Stomach (tissue), 19 donors: ENCODE data around the gene MAP3K6. TPM values are rescaled to one million over a fixed set of nuclear protein-coding genes. Genes with fewer than 3 reads are reported as not detected.

Experiments used
- DNase-seq, 2 donors: peaks; one replicate each; pipeline versions ENCODE4 v3.0.0 to v3.0.0-alpha.2; 2013 to 2019
- H3K27ac ChIP-seq, 5 donors: fragments of 200-600 bp in 4 of 5; sonication (generic) in 4 of 5; one replicate each; pipeline ENCODE4 v1.5.1; 2013 to 2019; ENCODE audit warnings: mild to moderate bottlenecking in 1 of 5, moderate library complexity in 1 of 5
- H3K27me3 ChIP-seq, 3 donors: fragments of 200-600 bp; sonication (generic); one replicate each; pipeline ENCODE4 v1.5.1; 2017 to 2019; ENCODE audit warnings: mixed run types in 1 of 3
- H3K36me3 ChIP-seq, 4 donors: fragments of 200-600 bp; sonication (generic); 1 replicate in 3 of 4; 2 replicates in 1 of 4; pipeline ENCODE4 v1.5.1; 2016 to 2019
- H3K4me1 ChIP-seq, 4 donors: fragments of 200-600 bp; sonication (generic); one replicate each; pipeline ENCODE4 v1.5.1; 2016 to 2019
- H3K4me3 ChIP-seq, 4 donors: fragments of 200-600 bp; sonication (generic) in 3 of 4; one replicate each; pipeline ENCODE4 v1.5.1; 2016 to 2019; ENCODE audit warnings: mild to moderate bottlenecking in 1 of 4
- H3K9me3 ChIP-seq, 4 donors: fragments of 200-600 bp; sonication (generic); one replicate each; pipeline ENCODE4 v1.5.1; 2016 to 2019
- CTCF ChIP-seq, 7 experiments: fragments of 450-650 bp in 4 of 7; fragments of 200-600 bp in 3 of 7; sonication (generic) in 3 of 7; IDR thresholded peaks; one replicate each; pipeline ENCODE4 v1.5.1; 2016 to 2019; ENCODE audit warnings: antibody characterized with exemption in 7 of 7, control low read depth in 2 of 7, mild to moderate bottlenecking in 1 of 7
- EP300 ChIP-seq: sonication (generic); formaldehyde crosslinking; IDR thresholded peaks from one replicate; pipeline ENCODE4 v1.6.1; 2017; ENCODE audit warnings: antibody characterized with exemption
- POLR2A ChIP-seq, 4 donors: fragments of 450-650 bp; IDR thresholded peaks; one replicate each; pipeline ENCODE4 v1.6.1; 2016; ENCODE audit warnings: antibody characterized with exemption in 4 of 4, control low read depth in 2 of 4, mild to moderate bottlenecking in 1 of 4, moderate library complexity in 1 of 4
- POLR2AphosphoS5 ChIP-seq, 3 donors: sonication (generic); formaldehyde crosslinking; IDR thresholded peaks; one replicate each; pipeline ENCODE4 v1.6.1; 2016; ENCODE audit warnings: antibody characterized with exemption in 3 of 3
- WGBS, 5 donors: extraction: QIAGEN DNeasy Blood & Tissue Kit in 3 of 5; methylation state at CpG; one replicate each; pipeline versions ENCODE4 v1.1.5 to v1.1.7; 2013 to 2018; 5-methylcytosine and 5-hydroxymethylcytosine counted together
- intact Hi-C: fragments of 100-400 bp; cut with DNase I; formaldehyde crosslinking; loops from one replicate; pipeline ENCODE4 v1.15.1; 2023; ENCODE audit warnings: low total_unique reads
- long read RNA-seq, 10 donors: transcript quantifications; one replicate each; lab custom pipeline, GENCODE V29; 2026
- polyA plus RNA-seq, 3 donors: library from polyadenylated mRNA; stranded (reverse); fragments of 200-250 nt; gene quantifications; one replicate each; pipeline ENCODE4 v1.2.3, GENCODE V29; 2013
- total RNA-seq, 5 donors: library from RNA; depleted of rRNA; stranded (reverse); fragments of >200 nt; gene quantifications; one replicate each; pipeline versions ENCODE4 v1.1.0 to v1.2.3, GENCODE V29; 2014 to 2016
- donor health status: healthy with polysubstance abuse.
- donor health status: Bipolar disorder and iron deficiency.
- donor health status: healthy.

The MAP3K6 gene
- total RNA-seq (10 to 100 TPM; 11.6 to 38.5 (median 25.8) TPM), polyA plus RNA-seq (100 to 1,000 TPM in 1 of 3 donors, 10 to 100 TPM in 2; 43.4 to 110 (median 48.0) TPM)
- long read RNA-seq, donor 1, partial matches to known transcripts: 0 of 1 reads
- long read RNA-seq, donor 1, other reads (novel, unspliced or antisense): 0 of 1 reads
- long read RNA-seq, donor 2, full-length matches to known transcripts: 1 of 1 reads
- long read RNA-seq, donor 2, partial matches to known transcripts: 0 of 1 reads
- long read RNA-seq, donor 2, other reads (novel, unspliced or antisense): 0 of 1 reads
- long read RNA-seq, donor 3, partial matches to known transcripts: 0 of 2 reads
- long read RNA-seq, donor 3, other reads (novel, unspliced or antisense): 0 of 2 reads
- long read RNA-seq, donor 4: 0 reads
- long read RNA-seq, donor 5: 0 reads
- long read RNA-seq, donor 6: 0 reads
- long read RNA-seq, donor 7, partial matches to known transcripts: 0 of 1 reads
- long read RNA-seq, donor 7, other reads (novel, unspliced or antisense): 0 of 1 reads
- long read RNA-seq, donor 8, partial matches to known transcripts: 0 of 1 reads
- long read RNA-seq, donor 8, other reads (novel, unspliced or antisense): 0 of 1 reads
- long read RNA-seq, donor 9, partial matches to known transcripts: 0 of 1 reads
- long read RNA-seq, donor 9, other reads (novel, unspliced or antisense): 0 of 1 reads
- long read RNA-seq, donor 10: 0 reads

GRCh38 chr1:27366411-27367159 is at the start of gene MAP3K6:
Gene MAP3K6, minus strand, starts transcription at chr1:27366961. Its CDS starts 364 bp downstream, at chr1:27366597.
- intact Hi-C loops: no loop called here
- Histone ChIP-seq H3K4me1 (peaks cover 31 to 55% (median 37%) of the 10 kb centered on the region in 4 donors), H3K27me3 (no peaks in the 10 kb centered on the region), H3K9me3 (no peaks in the 10 kb centered on the region), H3K4me3 (peak within 1 kb of the TSS; percentile 56 to 81 (median 76)), H3K27ac (peak within 1 kb of the TSS; percentile 87 to 98 (median 96)), H3K36me3 (peaks cover 21 to 31% (median 28%) of the 10 kb centered on the region in 4 donors)
- peak; percentile 90 to 92 for DNase-seq
- WGBS, 5 donors: 1 to 2% (median 1%) methylated on average over 21 to 67 of the region's 67 CpGs
- TF ChIP-seq POLR2AphosphoS5 (IDR thresholded peaks at IDR 0.05): peak; percentile 59 to 89 (median 89)
- TF ChIP-seq EP300: no peak
- peak in 1 of 4 donors; percentile 17 for TF ChIP-seq POLR2A (IDR thresholded peaks at IDR 0.05)
- TF ChIP-seq CTCF (IDR thresholded peaks at IDR 0.05): peak in 2 of 7 experiments; percentile 11 to 49

- 82 to 100% (median 91%) methylated on average over 1 of the region's 1 CpG for WGBS, 5 donors
- intact Hi-C loops: no loop called here
- DNase-seq: no peak
- Histone ChIP-seq H3K4me3 (no peak overlapping the region), H3K36me3 (peaks cover 90 to 96% (median 94%) of the 10 kb centered on the region in 4 donors), H3K9me3 (no peaks in the 10 kb centered on the region), H3K27ac (peak overlapping the region in 1 of 5 donors; percentile 8), H3K4me1 (peaks cover 18 to 43% (median 32%) of the 10 kb centered on the region in 4 donors), H3K27me3 (no peaks in the 10 kb centered on the region)
- no peak for TF ChIP-seq POLR2A (IDR thresholded peaks at IDR 0.05)
- no peak for TF ChIP-seq EP300
- TF ChIP-seq POLR2AphosphoS5 (IDR thresholded peaks at IDR 0.05): no peak
- no peak for TF ChIP-seq CTCF (IDR thresholded peaks at IDR 0.05)
Observed at GRCh38 chr1:27414091-27414490, 47.3 kb upstream of the MAP3K6 start.

GRCh38 chr1:27413004-27413403 is 46.2 kb upstream of the MAP3K6 start:
- H3K27ac ChIP-seq: no peak overlapping the region
- H3K27me3 ChIP-seq: no peaks in the 10 kb centered on the region
- intact Hi-C loops: no loop called here

More at GRCh38 chr1:27413004-27413403, 46.2 kb upstream of the MAP3K6 start:
- H3K9me3 ChIP-seq: no peaks in the 10 kb centered on the region
- H3K4me1 ChIP-seq: peaks cover 8 to 32% (median 21%) of the 10 kb centered on the region in 4 donors
- H3K36me3 ChIP-seq: peaks cover 96 to 100% (median 98%) of the 10 kb centered on the region in 4 donors
- 42 to 74% (median 54%) methylated on average over 4 of the region's 4 CpGs for WGBS, 5 donors
- H3K4me3 ChIP-seq: no peak overlapping the region
- no peak for DNase-seq
- TF ChIP-seq EP300: no peak
- TF ChIP-seq CTCF (IDR thresholded peaks at IDR 0.05): no peak
- TF ChIP-seq POLR2AphosphoS5 (IDR thresholded peaks at IDR 0.05): no peak
- TF ChIP-seq POLR2A (IDR thresholded peaks at IDR 0.05): no peak
